T-helper 2 cell treated with Interferon-gamma antibody and Interleukin-4, amounts not matched to agents 5 μg/mL and 100 μg/mL, for 36 hours (primary cell): ENCODE results near the gene HIPK1.

Source experiments
- DNase-seq: peaks from one replicate; pipeline ENCODE4 v3.0.0; 2021; ENCODE audit warnings: low spot score
- H3K27ac Mint-ChIP-seq: one replicate; pipeline ENCODE4 v1.8.0; 2021; ENCODE audit warnings: mild to moderate bottlenecking, mixed read lengths
- H3K27me3 Mint-ChIP-seq: one replicate; pipeline ENCODE4 v1.8.0; 2021; ENCODE audit warnings: low read depth, mixed read lengths
- H3K36me3 Mint-ChIP-seq: one replicate; pipeline ENCODE4 v1.8.0; 2021; ENCODE audit warnings: low read depth, mixed read lengths
- H3K4me1 Mint-ChIP-seq: one replicate; pipeline ENCODE4 v1.8.0; 2021; ENCODE audit warnings: low read depth, mixed read lengths
- H3K4me3 Mint-ChIP-seq: one replicate; pipeline ENCODE4 v1.8.0; 2022; ENCODE audit warnings: mild to moderate bottlenecking, moderate library complexity, mixed read lengths
- H3K9me3 Mint-ChIP-seq: one replicate; pipeline ENCODE4 v1.8.0; 2021; ENCODE audit warnings: mixed read lengths

HIPK1 gene

DNA sequence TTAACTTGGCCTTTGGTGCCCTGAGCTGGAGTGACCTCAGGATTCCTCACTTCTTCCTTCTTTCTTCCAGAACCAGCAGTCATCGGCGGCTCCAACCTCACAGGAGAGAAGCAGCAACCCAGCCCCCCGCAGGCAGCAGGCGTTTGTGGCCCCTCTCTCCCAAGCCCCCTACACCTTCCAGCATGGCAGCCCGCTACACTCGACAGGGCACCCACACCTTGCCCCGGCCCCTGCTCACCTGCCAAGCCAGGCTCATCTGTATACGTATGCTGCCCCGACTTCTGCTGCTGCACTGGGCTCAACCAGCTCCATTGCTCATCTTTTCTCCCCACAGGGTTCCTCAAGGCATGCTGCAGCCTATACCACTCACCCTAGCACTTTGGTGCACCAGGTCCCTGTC is 43.8 kb downstream of the HIPK1 start:
- Mint-ChIP-seq H3K4me1 (peaks cover 30% of the 10 kb centered on the region), H3K27ac (peak overlapping the region; percentile 26), H3K36me3 (peaks cover 59% of the 10 kb centered on the region), H3K4me3 (no peak overlapping the region), H3K27me3 (no peaks in the 10 kb centered on the region), H3K9me3 (no peaks in the 10 kb centered on the region)
- DNase-seq = no peak

GRCh38 chr1:113975211-113975895 is 46.2 kb downstream of the HIPK1 start:
- Mint-ChIP-seq H3K27me3 (no peaks in the 10 kb centered on the region), H3K9me3 (no peaks in the 10 kb centered on the region), H3K4me3 (no peak overlapping the region), H3K36me3 (peaks cover 39% of the 10 kb centered on the region), H3K27ac (peak overlapping the region; percentile 39), H3K4me1 (peaks cover 39% of the 10 kb centered on the region)
- DNase-seq = no peak

GRCh38 chr1:113976609-113977278 is 47.6 kb downstream of the HIPK1 start:
- no peak for DNase-seq
- Mint-ChIP-seq H3K4me1 (peaks cover 39% of the 10 kb centered on the region), H3K9me3 (no peaks in the 10 kb centered on the region), H3K27ac (no peak overlapping the region), H3K36me3 (peaks cover 30% of the 10 kb centered on the region), H3K4me3 (no peak overlapping the region), H3K27me3 (no peaks in the 10 kb centered on the region)

DNA sequence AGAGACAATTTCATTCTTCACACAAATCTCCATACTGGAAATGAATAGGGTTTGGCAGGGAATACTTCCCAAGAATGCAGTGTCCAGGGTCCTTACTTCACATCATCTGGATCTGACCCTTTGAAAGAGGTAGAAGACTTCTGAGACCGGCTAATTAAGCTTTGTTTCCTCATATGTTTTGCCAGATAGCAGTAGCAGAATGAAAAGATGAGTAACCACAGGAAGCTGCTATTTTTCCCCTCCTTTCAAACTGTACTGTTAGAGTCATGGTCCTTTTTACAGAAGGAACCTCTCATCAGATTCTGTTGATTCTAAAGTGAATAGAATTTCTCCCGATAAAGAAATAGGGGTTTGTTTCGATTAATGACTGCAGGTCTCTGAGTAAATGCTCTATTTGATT is 48.8 kb downstream of the HIPK1 start:
- Mint-ChIP-seq H3K9me3 (no peaks in the 10 kb centered on the region), H3K27me3 (no peaks in the 10 kb centered on the region), H3K4me1 (peaks cover 39% of the 10 kb centered on the region), H3K36me3 (peaks cover 22% of the 10 kb centered on the region), H3K4me3 (no peak overlapping the region), H3K27ac (no peak overlapping the region)
- no peak for DNase-seq

DNA sequence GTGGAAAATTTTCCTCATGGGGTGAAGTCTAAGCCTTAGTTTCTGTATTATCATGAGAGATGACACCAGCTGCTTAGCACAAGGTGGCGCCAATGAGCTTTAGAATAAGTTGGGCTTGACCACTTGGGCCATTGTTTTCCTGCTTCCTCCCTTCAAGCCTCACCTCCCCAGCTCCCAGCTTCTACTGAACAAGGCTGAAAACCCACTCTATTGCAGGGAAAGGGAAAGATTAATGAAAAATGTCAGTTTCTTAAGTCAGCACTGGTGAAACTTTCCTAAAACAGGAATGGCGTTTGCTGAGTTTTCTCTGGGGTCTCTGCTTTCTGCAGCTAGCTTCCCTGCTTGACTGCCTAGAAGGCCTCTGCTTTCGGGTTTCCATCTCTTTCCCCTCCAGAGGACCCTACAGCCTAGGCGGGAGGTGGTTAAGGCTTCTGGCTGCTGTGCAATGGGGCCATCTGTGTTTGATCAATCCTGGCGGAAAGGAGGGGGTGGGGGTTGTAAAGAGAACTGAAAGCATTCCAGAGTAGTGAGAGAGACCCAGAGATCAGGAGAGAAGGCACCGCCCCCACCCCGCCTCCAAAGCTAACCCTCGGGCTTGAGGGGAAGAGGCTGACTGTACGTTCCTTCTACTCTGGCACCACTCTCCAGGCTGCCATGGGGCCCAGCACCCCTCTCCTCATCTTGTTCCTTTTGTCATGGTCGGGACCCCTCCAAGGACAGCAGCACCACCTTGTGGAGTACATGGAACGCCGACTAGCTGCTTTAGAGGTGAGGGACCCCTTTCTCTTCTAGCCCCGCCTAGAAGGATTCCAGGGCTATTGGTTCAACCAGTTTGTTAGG is 50.0 kb downstream of the HIPK1 start, which contains the start of gene OLFML3:
Gene OLFML3 (plus strand): TSS at position 612 of the 840 bp plus-strand sequence. CDS start 43 bp downstream, at position 655.
- H3K36me3 Mint-ChIP-seq = peaks cover 11% of the 10 kb centered on the region
- peaks cover 33% of the 10 kb centered on the region for H3K4me1 Mint-ChIP-seq
- DNase-seq = peak; percentile 25
- no peaks in the 10 kb centered on the region for H3K27me3 Mint-ChIP-seq
- no peak within 1 kb of the TSS for H3K27ac Mint-ChIP-seq
- H3K4me3 Mint-ChIP-seq = no peak within 1 kb of the TSS
- no peaks in the 10 kb centered on the region for H3K9me3 Mint-ChIP-seq

GRCh38 chr1:113980110-113980509 is 51.0 kb downstream of the HIPK1 start:
- peaks cover 3% of the 10 kb centered on the region for H3K36me3 Mint-ChIP-seq

DNA sequence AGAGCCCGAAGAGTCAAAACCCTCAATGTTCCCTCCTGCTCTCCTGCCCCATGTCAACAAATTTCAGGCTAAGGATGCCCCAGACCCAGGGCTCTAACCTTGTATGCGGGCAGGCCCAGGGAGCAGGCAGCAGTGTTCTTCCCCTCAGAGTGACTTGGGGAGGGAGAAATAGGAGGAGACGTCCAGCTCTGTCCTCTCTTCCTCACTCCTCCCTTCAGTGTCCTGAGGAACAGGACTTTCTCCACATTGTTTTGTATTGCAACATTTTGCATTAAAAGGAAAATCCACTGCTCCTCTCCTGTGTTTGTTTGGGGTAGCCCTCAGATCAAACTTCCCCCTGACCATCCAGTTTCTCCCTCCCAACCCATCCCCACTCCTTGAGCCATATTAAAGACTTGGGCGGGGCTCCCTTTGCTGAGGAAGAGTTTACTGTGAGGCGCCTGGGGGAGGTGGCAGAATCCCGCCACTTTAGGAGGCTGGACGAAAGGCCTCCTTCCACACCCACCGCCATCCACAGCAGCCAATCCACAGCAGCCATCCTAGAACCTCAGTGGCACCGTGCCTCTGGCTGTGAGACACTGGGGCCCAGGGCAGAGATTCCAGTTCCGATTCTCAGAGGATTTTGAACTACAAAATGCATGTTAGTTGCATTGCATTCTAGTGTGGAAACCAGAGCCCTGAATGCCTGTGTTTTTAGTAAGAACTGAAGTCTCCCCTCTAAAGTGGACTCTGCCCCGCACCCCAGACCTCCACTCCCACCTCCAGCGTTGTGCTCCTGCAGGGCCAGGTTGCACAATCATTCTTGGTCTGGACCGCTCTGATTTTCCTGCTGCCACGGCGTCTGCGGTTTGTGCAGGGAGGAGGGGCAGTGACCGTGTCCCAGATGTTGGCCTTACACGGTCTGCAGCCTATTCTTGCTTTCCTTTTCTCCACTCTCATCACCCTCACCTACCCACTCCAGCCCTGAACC is 53.1 kb downstream of the HIPK1 start:
- Mint-ChIP-seq H3K27me3 (no peaks in the 10 kb centered on the region), H3K36me3 (no peaks in the 10 kb centered on the region), H3K9me3 (no peaks in the 10 kb centered on the region), H3K4me3 (no peak overlapping the region), H3K4me1 (peaks cover 13% of the 10 kb centered on the region), H3K27ac (no peak overlapping the region)
- DNase-seq = no peak

More at GRCh38 chr1:113980110-113980509, 51.0 kb downstream of the HIPK1 start:
- Mint-ChIP-seq H3K4me3 (no peak overlapping the region), H3K9me3 (no peaks in the 10 kb centered on the region), H3K27me3 (no peaks in the 10 kb centered on the region), H3K27ac (no peak overlapping the region), H3K4me1 (peaks cover 29% of the 10 kb centered on the region)
- no peak for DNase-seq

GRCh38 chr1:113982949-113983348 is 53.8 kb downstream of the HIPK1 start:
- Mint-ChIP-seq H3K27ac (no peak overlapping the region), H3K4me1 (peaks cover 9% of the 10 kb centered on the region), H3K36me3 (no peaks in the 10 kb centered on the region)

GRCh38 chr1:113983391-113983790 is 54.3 kb downstream of the HIPK1 start:
- Mint-ChIP-seq H3K9me3 (no peaks in the 10 kb centered on the region), H3K27ac (no peak overlapping the region), H3K27me3 (no peaks in the 10 kb centered on the region), H3K4me1 (peaks cover 5% of the 10 kb centered on the region), H3K4me3 (no peak overlapping the region), H3K36me3 (no peaks in the 10 kb centered on the region)
- DNase-seq = no peak

More at GRCh38 chr1:113982949-113983348, 53.8 kb downstream of the HIPK1 start:
- H3K4me3 Mint-ChIP-seq = no peak overlapping the region
- H3K9me3 Mint-ChIP-seq = no peaks in the 10 kb centered on the region
- DNase-seq = no peak
- no peaks in the 10 kb centered on the region for H3K27me3 Mint-ChIP-seq

DNA sequence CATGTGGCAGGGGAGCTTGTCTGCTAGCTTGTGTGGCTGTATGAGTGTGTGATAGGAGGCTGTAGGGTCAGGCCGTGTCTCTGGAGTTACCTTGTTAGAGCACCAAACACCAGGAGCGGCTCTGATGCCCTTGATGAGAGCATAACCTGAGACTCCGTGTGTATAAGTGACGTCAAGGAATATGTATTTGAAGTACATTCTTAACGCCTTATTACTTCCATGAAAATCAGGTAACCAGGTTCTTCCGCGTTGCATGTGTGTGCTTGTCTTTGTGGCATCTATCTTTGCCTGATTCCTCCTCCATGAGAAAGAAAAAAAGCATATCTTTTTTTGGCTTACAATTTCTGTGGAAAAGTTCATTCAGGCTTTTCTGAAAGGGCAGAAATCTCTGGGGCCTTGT is 54.7 kb downstream of the HIPK1 start:
- DNase-seq = no peak
- Mint-ChIP-seq H3K9me3 (no peaks in the 10 kb centered on the region), H3K27ac (no peak overlapping the region), H3K4me3 (no peak overlapping the region), H3K27me3 (no peaks in the 10 kb centered on the region), H3K36me3 (no peaks in the 10 kb centered on the region), H3K4me1 (peaks cover 2% of the 10 kb centered on the region)

GRCh38 chr1:113984710-113985109 is 55.6 kb downstream of the HIPK1 start:
- Mint-ChIP-seq H3K27me3 (no peaks in the 10 kb centered on the region), H3K36me3 (no peaks in the 10 kb centered on the region), H3K27ac (no peak overlapping the region), H3K9me3 (no peaks in the 10 kb centered on the region), H3K4me3 (no peak overlapping the region), H3K4me1 (no peaks in the 10 kb centered on the region)
- no peak for DNase-seq

GRCh38 chr1:113986802-113987201 is 57.7 kb downstream of the HIPK1 start:
- Mint-ChIP-seq H3K27me3 (no peaks in the 10 kb centered on the region), H3K36me3 (no peaks in the 10 kb centered on the region)

DNA sequence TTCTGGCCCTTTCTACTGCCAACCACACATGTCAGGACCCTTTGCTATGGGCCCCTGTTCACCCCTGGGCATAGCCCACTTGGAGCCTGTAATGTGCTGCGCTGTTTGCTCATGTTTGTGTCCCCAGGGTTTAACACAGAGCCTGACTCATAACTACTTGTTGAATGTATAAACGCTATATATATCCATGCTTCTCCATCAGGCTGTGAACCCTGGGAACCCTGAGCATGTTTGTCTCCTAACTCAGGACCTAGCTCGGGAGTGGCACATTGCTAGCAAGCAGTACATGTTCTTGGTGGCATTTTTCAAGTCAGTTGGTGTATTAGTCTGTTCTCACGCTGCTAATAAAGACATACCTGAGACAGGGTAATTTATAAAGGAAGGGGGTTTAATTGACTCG is 58.1 kb downstream of the HIPK1 start:
- Mint-ChIP-seq H3K4me3 (no peak overlapping the region), H3K4me1 (no peaks in the 10 kb centered on the region), H3K27ac (no peak overlapping the region), H3K36me3 (no peaks in the 10 kb centered on the region), H3K9me3 (peaks cover under 1% of the 10 kb centered on the region), H3K27me3 (no peaks in the 10 kb centered on the region)
- DNase-seq = no peak

More at GRCh38 chr1:113986802-113987201, 57.7 kb downstream of the HIPK1 start:
- Mint-ChIP-seq H3K9me3 (no peaks in the 10 kb centered on the region), H3K4me1 (no peaks in the 10 kb centered on the region), H3K27ac (no peak overlapping the region), H3K4me3 (no peak overlapping the region)
- DNase-seq = no peak
